GM19397 (cell line): ENCODE results near the gene AMER1.
A peak's percentile ranks its signal among the peaks of the same experiment; 100 is the strongest.
"Not testable (repeated sequence)": the region's sequence is repeated elsewhere in the genome, so short reads cannot be mapped to it uniquely, and the experiment has no call there.

Experiments
- ATAC-seq: cut with Tn5 transposase; IDR thresholded peaks from one replicate; pipeline ENCODE4 v1.9.1; 2021; ENCODE audit warnings: mild to moderate bottlenecking, moderate library complexity; ENCODE audit not compliant: unreplicated experiment

Gene AMER1

DNA sequence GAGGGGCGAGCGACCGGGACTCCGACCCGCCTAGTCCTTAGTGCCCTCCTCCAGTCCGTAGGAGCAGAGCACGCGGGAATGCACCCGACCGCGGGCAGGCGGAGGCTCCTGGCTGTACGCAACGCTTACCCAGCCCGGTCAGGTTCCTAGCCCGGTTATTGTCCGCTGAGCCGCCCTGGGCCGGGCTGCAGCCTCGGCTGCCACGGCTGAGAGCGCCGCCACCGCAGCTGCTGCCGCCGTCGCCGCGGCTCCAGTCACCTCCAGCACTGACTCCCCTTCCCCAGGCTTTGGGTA, at the start of gene AMER1:
Gene AMER1, minus strand, starts transcription at position 268 of the 294 bp plus-strand sequence. CDS start 12,422 bp downstream, outside the sequence.
- ATAC-seq: peak; percentile 42

DNA sequence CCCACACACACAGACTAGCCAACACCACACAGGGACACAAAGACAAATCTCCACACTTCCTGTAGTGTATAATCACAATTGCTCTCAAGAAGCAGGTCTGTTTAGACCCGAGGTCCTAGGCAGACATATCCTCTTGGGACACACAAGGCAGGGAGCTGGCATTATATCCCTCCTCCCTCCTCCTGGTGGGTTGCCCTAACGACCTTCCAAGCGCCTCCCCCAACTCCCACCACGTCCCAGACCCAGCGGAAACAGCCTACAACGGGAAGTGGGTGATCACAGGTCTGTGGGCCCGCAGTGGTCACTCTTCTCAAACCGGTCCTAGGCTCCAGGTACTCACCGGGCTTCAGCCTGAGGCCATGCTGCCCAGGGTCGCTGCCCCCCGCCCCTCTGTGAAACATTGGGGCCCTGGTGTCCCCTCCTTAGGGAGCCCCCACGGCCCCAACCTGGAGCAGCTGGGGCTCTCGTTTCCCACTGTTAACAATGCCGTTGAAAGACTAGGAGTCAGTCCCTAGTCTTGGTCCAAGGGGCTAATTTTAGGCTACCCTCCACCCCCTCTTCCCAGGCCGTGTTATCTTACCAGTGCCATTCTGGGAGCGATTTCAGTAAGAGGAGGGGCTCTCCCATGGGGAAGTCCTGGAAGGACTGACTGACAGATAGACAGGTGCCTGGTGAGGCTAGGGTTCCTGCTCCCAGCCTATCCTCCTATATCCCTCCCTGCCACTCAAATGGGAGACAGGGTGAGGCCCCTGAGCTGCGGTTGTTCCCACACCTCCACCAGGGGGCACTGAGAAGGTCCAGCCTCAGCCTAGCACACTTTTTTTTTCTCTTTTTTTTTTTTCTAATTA, 24.8 kb upstream of the AMER1 start, which contains the start of gene ASB12:
Gene ASB12, minus strand, starts transcription at position 485 of the 848 bp plus-strand sequence. CDS start 4,957 bp downstream, outside the sequence.
- ATAC-seq: no peak

DNA sequence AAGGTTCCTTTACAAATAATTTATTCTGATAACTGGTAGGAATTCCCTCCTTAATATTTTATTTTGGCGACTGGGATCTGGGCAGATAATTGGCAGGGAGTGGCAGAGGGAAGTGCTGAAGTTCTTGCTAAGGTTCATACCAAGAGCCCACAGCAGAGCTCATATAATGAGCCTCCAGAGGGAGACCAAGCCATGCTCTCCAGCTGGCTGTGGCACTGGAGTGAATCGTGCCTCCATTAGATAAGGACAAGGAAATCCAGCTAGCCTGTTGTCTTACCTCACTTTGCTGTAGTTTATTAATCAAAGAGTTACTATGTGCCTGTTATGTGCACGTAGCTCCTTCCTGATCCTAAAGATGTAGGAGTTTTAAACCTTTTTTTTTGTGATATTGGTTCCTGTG, 23.6 kb upstream of the AMER1 start:
- ATAC-seq: no peak

DNA sequence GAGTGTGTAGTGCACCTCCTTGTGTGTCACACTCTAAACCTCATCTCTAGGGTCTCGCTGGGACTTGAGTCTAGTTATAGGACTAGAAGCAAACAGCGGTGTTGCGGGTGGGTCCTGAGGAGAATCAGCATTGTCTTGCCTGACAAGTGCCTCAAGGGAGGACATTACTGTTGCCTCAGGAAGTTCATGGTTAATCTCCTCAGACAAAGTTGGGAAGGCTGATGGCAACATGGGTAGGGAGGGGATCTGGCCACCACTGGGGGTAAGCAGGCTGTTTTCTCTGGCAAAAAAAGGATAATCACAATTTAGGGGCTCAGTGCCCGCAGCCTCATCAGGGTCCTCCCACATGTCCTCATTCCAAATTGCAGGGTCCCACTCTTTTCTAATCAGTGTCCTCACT, 12.5 kb upstream of the AMER1 start:
- no peak for ATAC-seq

DNA sequence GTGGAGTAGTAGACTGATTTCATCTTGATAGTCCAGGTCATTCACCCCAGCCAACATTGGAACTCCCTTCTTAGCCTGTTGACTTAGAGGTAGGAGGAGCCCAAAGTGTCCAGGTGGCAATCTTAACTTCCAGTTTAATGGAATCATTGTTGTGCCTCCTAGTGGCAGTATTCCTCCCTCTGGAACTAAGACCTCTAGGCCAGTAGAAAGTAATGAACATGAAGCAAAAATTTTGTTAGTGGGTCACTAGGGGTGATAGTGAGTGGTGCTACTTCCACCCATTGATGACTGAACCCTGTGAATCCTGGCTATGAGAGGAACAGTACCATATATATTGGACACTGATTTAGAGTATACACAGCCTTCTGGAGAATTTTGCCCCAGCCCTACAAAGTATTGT, 8.5 kb upstream of the AMER1 start:
- ATAC-seq: not testable (repeated sequence)

DNA sequence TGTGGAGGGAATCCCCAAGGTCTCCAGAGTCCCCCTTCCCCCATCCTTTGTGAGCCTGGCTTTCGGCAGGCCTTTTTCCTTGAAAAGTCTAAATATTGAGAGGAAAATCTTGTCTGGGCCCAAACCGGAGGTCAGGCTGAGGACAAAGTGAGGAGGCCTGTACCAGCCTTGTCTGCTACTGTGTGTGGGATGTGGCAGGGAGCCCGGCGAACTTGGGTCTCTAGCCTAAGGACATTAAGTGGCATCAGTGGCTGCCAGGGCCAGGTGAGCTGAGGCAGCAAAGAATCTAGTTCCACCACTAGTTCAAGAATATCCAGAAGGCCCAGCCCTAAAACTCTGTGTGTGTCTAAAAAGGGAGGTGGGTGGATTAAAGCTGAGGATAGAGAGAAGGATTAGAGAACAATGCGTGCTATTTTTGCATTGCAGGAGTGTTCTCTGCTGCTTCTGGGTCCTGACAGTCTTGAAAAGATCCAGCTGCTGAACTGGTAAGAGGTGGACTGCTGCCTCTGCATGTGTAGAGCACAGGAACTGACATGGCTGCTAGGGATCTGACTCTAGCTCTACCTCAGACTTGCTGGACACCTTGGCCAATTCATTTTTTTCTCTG, 1.2 kb upstream of the AMER1 start:
- no peak for ATAC-seq

DNA sequence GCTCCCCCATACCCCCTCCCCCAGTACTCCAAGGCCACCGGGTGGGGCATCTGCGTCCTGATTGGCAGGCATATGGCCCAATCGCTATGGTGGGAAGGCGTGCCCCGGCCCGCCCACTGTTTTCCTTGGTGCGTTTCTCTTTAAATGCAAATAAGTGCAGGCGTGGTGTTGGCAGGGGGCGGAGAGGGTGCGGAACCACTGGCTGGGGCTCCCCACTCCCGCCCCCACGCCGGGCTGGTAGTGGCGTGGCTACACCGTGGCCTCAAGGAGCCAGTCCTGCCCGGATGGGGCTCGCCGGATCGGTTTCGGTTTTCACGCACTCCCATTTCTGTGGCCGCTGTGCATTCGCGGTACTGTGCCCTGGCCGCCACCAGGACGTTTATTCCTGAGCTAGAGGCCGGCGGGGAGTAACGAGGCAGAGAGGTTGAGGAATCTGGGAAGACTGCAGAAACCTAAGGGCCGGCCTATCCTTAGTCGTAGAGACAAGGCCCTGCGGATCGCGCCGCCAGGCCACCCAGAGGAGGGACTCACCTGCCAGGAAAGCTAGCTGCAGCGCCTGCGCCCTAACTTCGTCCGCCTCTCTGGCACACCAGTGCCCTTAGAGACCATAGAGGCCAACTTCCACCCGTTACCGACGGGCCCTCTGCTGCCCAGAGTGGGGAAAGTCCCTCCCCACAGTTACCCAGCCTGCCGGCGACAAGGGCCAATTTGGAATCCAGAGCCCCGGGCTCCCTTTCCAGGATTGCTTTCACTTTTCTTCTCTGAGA, 410 bp upstream of the AMER1 start:
- peak; percentile 86 for ATAC-seq

DNA sequence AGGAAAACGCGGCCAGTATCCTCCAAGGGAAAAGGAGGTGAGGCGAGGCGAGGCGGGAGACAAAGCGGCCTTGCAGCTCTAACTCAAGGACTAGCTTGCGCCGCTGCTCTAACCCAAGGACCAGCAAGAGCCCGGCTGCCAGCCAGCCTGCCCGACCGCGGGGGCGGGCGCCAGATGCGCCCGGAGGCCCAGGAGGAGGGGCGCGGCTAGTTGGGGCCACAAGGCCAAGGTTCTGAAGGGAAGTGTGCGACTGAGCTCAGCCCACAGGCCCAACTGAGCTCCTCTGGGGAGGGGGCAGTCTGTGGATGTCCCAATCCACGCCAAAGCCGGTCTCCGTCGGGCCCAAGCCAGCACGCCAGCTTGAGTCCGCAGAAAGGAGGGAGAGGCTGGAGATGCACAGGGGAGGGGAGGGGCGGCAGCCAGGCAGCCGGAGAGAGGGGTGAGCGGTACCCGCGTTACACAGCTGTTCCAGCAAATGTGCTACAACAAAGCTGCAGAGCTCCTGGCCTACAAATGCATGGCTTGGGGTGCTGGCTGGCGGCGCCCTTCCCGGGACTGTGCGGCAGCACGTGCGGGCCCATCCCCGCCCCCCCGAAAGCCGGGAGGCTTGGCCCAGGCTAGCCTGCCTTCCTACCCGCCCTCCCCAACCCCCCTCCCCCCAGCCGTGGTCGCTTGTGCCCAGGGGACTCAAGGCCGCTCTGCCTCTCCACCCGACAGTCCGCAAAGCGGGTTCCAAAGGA, 637 bp downstream of the AMER1 start:
- ATAC-seq: peak; percentile 5

DNA sequence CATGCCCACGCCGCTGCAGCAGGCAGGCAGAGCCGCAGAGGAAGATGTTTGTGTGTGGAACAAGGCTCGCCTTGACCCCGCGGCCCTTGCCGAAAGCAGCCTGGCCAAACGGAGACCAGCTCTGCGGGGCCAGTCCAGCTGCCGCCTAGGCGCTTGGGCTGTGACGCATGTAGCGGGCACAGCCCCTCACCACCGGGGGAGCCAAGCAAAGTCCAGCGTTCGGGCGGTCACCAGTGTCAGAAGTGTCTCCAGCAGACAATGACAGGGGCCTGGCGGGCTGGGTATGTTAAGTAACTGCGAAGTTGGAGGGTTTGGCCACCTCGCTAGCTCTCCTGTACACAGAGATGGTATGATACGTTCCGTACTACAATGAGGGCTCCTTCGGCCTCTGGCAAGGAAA, 1.3 kb downstream of the AMER1 start:
- ATAC-seq: no peak

DNA sequence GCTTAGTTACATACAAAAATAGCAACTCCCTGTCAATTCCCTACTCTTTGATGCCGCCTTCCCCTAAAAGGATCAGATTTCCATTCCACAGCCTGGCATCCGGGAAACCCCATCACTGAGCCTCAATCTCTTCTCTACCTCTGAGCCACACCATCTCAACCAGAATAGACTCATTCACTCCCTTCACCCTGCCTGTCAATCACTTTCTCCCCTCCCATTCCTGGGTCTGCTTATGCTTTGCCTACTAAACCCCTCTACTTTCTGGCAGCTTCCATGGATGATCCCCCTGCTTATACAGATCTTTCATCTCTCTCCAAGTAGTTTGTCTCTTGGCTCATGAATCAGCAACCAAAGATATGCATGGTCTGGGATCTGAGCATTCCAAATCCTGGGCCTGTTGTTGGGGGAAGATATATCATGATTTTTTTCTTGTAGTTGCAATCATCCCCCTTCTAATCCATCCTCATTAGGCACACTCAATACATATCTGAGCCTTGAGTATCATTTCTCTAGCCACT, 2.6 kb downstream of the AMER1 start:
- no peak for ATAC-seq

DNA sequence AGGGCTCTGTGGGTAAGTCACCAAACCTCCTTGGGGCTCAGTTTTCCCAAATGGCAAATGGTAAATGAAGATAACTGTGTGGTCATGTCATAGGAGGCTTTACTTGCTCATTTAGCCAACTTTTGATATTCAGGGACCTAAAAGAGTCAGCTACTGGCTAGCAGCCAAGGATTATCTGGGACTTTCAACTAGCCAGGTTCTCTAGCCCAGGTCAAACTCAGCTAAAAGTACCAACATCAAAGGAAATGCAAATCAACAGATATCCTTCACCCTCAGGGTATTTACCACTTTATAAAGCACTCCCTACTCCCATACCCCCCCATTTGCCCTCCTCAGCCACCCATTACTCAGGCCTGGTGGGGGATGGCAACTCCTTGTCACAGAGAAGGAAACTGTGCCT, 7.5 kb downstream of the AMER1 start:
- no peak for ATAC-seq

DNA sequence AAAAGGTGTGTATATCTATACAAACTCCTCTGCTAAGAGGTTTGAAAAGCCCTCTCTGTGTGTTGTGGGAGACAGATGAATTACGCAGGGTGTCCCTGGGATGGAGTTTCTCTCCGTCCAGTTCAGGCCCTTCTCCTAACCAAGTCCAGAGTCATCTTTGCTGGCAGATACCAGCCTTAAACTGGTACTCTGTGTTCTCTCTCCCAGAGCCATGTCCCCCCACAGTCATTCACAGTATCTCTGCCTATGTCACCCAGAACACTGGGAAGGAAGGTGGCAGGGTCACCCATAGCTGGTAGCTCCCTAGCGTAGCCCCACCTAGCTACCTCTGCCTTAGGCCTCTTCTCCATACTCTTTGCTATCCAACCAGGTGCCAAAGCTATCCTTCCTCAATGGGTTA, 8.9 kb downstream of the AMER1 start:
- ATAC-seq: no peak

DNA sequence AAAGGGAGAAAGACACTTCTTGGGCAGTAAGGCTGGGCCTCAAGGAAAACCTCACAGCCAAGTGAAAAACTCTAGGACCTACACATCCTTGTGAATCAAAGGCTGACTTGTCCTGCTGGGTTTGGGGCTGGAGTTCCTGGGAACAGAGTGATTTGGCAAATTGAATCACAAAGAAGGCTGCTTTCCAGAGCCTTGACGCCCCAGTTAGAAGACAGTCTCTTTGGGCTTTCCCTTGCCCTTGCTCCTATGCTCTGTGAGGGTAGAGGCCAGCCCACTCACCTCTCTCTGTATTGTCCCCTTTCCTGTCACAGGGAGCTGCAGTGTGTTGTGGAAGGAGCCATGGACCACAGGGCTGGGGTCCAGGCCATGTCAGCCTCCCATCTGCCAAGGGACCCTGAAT, 9.6 kb downstream of the AMER1 start:
- no peak for ATAC-seq

DNA sequence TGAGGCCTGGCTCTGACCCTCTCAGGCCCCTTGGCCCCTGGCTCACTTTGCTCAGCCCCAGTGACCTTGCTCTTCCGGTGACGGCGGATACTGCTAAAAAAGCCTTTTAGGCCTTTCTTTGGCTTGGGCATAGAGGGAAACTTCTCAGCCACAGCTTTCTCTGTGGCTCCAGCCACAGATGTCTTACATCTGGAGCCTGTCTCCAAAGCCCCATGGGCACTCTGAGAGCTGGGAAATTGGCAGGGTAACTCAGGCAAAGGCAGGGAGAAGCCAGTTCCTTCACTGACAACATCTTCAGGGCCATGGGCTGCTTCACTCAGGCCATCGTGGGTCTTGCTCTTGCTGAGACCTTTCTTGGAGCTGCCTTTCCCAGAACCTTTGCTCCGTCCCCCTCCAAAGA, 12.8 kb downstream of the AMER1 start:
- ATAC-seq: no peak

DNA sequence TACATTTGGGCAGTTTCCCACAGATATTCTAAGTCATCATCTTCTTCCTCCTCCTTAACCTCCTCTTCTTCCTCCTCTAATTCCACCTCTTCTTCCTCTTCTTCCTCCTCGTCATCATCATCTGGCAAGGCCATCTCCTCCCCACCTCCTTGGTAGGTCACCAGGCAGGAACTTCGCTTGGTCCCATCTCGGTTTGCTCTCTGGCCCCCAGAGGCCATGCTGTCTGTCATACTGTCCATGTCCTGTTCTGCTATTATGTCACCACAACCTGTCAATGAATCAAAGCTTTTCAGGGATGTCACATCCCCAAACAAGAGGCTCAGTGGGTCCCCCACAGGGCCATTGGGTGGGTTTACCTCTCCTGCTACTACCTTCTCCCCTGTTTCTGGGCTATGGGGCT, 13.5 kb downstream of the AMER1 start:
- no peak for ATAC-seq

DNA sequence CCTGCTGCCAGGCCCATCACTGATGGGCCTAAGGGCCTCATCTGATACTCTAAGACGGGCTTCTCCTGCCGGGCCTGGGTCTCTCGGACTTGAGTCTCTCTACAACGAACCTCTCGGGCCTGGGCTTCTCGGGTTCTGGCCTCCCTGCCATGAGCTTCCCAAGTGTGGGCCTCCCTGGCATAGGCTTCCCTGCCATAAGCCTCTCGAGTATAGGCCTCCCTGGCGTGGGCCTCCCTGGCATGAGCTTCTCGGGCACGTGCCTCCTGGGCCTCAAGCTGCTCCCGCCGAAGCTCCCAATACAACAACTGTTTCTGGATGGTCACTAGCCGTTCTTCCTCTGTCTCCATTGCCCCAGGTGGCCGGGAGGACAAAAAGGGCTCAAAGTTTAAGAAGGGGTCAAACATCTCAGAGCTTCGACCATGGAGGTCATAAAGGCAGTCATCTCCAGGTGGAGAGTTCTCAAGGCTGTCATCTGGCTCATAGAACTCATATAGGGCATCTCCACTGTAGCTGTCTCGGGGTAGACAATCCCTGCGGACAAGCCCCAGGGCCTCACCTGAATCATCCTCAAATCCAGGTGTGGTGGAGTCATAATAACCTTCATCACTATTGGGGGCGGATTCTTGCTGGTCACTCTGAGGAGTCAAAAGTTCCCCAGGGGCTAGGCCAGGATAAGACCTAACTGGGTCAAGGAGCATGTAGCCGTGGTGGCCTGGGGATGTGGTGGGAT, 14.1 kb downstream of the AMER1 start:
- ATAC-seq: no peak

DNA sequence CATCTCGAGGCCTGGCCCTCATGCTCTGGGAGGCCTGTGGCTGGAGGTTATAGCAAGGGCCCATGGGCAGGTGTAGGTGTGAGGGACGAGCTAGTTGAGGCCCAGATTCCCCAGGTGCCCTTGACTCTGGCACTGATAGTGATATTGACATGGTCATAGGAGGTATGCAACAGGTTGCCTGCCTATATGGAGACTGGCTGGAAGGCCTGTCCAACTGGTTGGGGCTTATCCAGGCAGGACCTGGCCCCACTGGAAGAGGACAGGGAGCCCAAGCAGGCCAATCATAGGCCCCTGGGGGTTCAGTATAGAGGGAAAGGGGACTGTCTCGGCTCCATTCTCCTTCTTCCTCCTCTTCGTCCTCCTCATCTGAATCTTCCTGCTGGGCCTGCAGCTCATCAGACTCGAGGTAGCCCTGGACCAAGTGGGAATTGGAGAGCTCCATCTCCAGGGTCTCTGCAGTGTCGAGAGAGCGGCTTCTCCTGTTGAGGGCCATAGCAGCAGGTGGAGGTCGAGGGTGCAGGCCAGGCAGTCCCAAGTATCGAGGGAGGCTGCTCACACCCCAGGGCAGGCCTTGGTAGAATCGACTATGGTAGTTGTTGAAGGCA, 15.3 kb downstream of the AMER1 start:
- ATAC-seq: no peak

DNA sequence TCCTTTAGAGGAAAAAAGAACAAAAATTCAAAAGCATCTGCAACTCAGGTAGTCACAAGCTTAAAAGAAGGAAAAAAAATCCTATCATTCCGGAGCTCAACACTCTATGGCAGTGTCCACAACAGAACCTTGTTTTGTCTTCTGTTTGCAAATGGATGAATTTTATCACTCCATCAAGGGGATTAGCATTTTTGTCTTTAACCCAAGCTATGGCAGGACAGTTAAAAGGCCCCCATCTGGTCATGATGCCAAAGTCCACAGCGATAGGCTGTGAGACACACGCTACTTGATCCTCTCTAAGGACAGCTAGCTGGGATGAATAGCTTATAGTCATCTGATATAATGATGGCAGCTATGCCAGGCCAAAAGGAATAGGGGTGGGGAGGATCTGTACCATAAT, 16.6 kb downstream of the AMER1 start:
- no peak for ATAC-seq

DNA sequence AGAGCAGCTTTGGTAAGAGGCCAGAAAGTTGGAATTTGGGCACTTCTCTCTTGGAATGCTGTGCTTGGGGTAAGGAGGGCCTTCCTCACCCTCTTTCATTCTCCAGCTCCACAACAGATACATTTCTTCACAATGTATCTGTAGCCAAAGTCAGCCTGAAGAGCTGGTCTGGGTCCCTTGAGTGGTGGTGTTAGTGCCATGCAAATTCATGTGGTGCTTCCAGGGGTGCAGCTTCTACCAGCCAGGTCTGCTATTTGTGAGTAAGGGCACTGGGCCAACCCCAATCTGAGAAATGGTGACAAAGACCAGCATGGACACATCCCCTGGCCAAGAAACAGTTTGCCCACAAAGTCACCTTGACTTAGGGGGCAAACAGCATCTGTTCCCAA, 17.8 kb downstream of the AMER1 start:
- ATAC-seq: no peak
